Endometrial microvascular endothelial cells (primary cell): ENCODE measurements around the gene FUOM. TPM values are rescaled to one million over a fixed set of nuclear protein-coding genes. Genes with fewer than 3 reads are reported as not detected.
"Not testable (repeated sequence)": the region's sequence is repeated elsewhere in the genome, so short reads cannot be mapped to it uniquely, and the experiment has no call there.

ENCODE experiments used
- in situ Hi-C: cut with HindIII; loops from 2 replicates; pipeline ENCODE4 v1.10.0; 2017; ENCODE audit warnings: low sequenced_read_pairs, low pct_unique_long_range_greater_than_20kb; ENCODE audit errors: inconsistent ontology term
- total RNA-seq: library from RNA; depleted of rRNA; stranded (reverse); fragments of >200 nt; gene quantifications from one replicate; pipeline ENCODE4 v1.2.3, GENCODE V29; 2015; ENCODE audit errors: inconsistent ontology term

Gene FUOM
- total RNA-seq, 1 donor from 2014 or later = 9.9 TPM

GRCh38 chr10:133373174-133374090, 15.6 kb upstream of the FUOM start, which contains the start of gene ECHS1:
Gene ECHS1, minus strand, starts transcription at chr10:133373354. Its CDS starts 21 bp downstream, at chr10:133373333.
- in situ Hi-C loops = no loop called here

GRCh38 chr10:133372507-133372906, 14.7 kb upstream of the FUOM start:
- in situ Hi-C loops = no loop called here

GRCh38 chr10:133370030-133370786, 12.4 kb upstream of the FUOM start:
- in situ Hi-C loops = no loop called here

- in situ Hi-C loops = no loop called here
These were observed 10.3 kb upstream of the FUOM start for GRCh38 chr10:133368153-133368552.

- in situ Hi-C loops = not testable (repeated sequence)
These were observed 9.6 kb upstream of the FUOM start for GRCh38 chr10:133367461-133367860.

GRCh38 chr10:133366751-133367150, 8.9 kb upstream of the FUOM start:
- in situ Hi-C loops = no loop called here

GRCh38 chr10:133366130-133366478, 8.3 kb upstream of the FUOM start:
- in situ Hi-C loops = no loop called here

GRCh38 chr10:133365461-133366129, 7.8 kb upstream of the FUOM start:
- in situ Hi-C loops = no loop called here

- in situ Hi-C loops = no loop called here
These were observed 7.0 kb upstream of the FUOM start for GRCh38 chr10:133364645-133365431.

- in situ Hi-C loops = no loop called here
These were observed 5.0 kb upstream of the FUOM start for GRCh38 chr10:133362846-133363245.

- in situ Hi-C loops = no loop called here
These were observed 4.1 kb upstream of the FUOM start for GRCh38 chr10:133361773-133362441.

- in situ Hi-C loops = no loop called here
These were observed 3.4 kb upstream of the FUOM start for GRCh38 chr10:133361227-133361626.

GRCh38 chr10:133359972-133360610, 2.3 kb upstream of the FUOM start:
- in situ Hi-C loops = no loop called here

- in situ Hi-C loops = no loop called here
These were observed 1.7 kb upstream of the FUOM start for GRCh38 chr10:133359554-133359971.

GRCh38 chr10:133358925-133359310, 1.1 kb upstream of the FUOM start:
- in situ Hi-C loops = no loop called here

- in situ Hi-C loops = no loop called here
These were observed 524 bp upstream of the FUOM start for GRCh38 chr10:133358162-133358924.
